Endothelial cell of umbilical vein (primary cell): ENCODE results near the gene DNAJC25. TPM values are rescaled to one million over a fixed set of nuclear protein-coding genes. Genes with fewer than 3 reads are reported as not detected.

Experiments
- BruUV-seq: library from RNA; stranded (reverse); fragments of 400-500 nt; replicated peaks from 2 replicates; lab custom pipeline; 2021; lab: Mats Ljungman, UMichigan
- CTCF ChIA-PET: fragments of 300-600, 350-600 bp; sonication (Branson Sonifier 250); formaldehyde crosslinking; loops from one replicate; lab custom pipeline; 2021; ENCODE audit warnings: antibody characterized with exemption, inconsistent platforms; lab: Charles Lee
- POLR2A ChIA-PET: fragments of 300-600, 350-600 bp; sonication (Branson Sonifier 250); formaldehyde crosslinking; loops from one replicate; lab custom pipeline; 2021; ENCODE audit warnings: antibody characterized with exemption, inconsistent platforms; lab: Charles Lee
- DNase-seq: peaks from one replicate; pipeline ENCODE4 v3.0.0-alpha.2; 2011; ENCODE audit warnings: low read depth, low spot score
- FAIRE-seq: peaks from 2 replicates; lab custom pipeline; 2011; peaks lifted over from hg19 to GRCh38; lab: Jason Lieb, UNC
- H2AFZ ChIP-seq: 2 replicates; pipeline ENCODE4 v1.6.0; 2012; ENCODE audit warnings: low read depth, low read length, control low read depth, inconsistent platforms
- H3K27ac ChIP-seq: 2 replicates; pipeline ENCODE4 v1.5.1; 2011; ENCODE audit warnings: low read depth, mild to moderate bottlenecking, control low read depth, low read length, moderate library complexity; ENCODE audit not compliant: insufficient read depth
- H3K27me3 ChIP-seq, 2 experiments: 2 replicates each; pipeline versions ENCODE4 v1.6.0 to v1.6.1; 2011; ENCODE audit warnings: low read length in 2 of 2, mixed read lengths in 1 of 2; ENCODE audit not compliant: control insufficient read depth in 2 of 2, insufficient read depth in 2 of 2
- H3K36me3 ChIP-seq, 2 experiments: 2 replicates in 1 of 2; 3 replicates in 1 of 2; pipeline ENCODE4 v1.5.1; 2011; ENCODE audit warnings: low read length in 2 of 2, mild to moderate bottlenecking in 1 of 2, moderate library complexity in 1 of 2; ENCODE audit not compliant: control insufficient read depth in 2 of 2, insufficient read depth in 2 of 2; ENCODE audit errors: extremely low read depth in 1 of 2
- H3K4me1 ChIP-seq: 3 replicates; pipeline ENCODE4 v1.5.1; 2011; ENCODE audit warnings: mild to moderate bottlenecking, low read length; ENCODE audit not compliant: control insufficient read depth, insufficient read depth; ENCODE audit errors: extremely low read depth
- H3K4me2 ChIP-seq: 2 replicates; pipeline ENCODE4 v1.6.1; 2011; ENCODE audit warnings: low read length, control low read depth, mixed read lengths; ENCODE audit not compliant: insufficient read depth
- H3K4me3 ChIP-seq, 3 experiments: fragments of 200-600 bp in 1 of 3; sonication (generic), shearing (Covaris generic) in 1 of 3; replicated peaks in 1 of 3; 2 replicates each; pipeline ENCODE4 v1.5.1; 2011 to 2016; ENCODE audit warnings: control low read depth in 3 of 3, low read length in 3 of 3, mild to moderate bottlenecking in 2 of 3, inconsistent platforms in 1 of 3, low read depth in 1 of 3, moderate library complexity in 1 of 3; ENCODE audit not compliant: insufficient read depth in 1 of 3
- H3K79me2 ChIP-seq: 2 replicates; pipeline ENCODE4 v1.6.0; 2012; ENCODE audit warnings: low read length, inconsistent platforms; ENCODE audit not compliant: control insufficient read depth, insufficient read depth
- H3K9ac ChIP-seq: replicated peaks from 2 replicates; pipeline ENCODE3; 2011; ENCODE audit warnings: low read length, control low read depth; ENCODE audit not compliant: insufficient read depth; ENCODE audit errors: extremely low read depth
- H3K9me1 ChIP-seq: replicated peaks from 3 replicates; pipeline ENCODE4 v1.6.0; 2011; ENCODE audit warnings: mild to moderate bottlenecking, low read length; ENCODE audit not compliant: control insufficient read depth, insufficient read depth; ENCODE audit errors: extremely low read depth
- H3K9me3 ChIP-seq: replicated peaks from 2 replicates; pipeline ENCODE4 v1.5.1; 2012; ENCODE audit warnings: low read length, inconsistent platforms; ENCODE audit not compliant: control insufficient read depth, insufficient read depth
- H4K20me1 ChIP-seq: replicated peaks from 2 replicates; pipeline ENCODE3; 2011; ENCODE audit warnings: mild to moderate bottlenecking, low read length; ENCODE audit not compliant: control insufficient read depth, insufficient read depth; ENCODE audit errors: extremely low read depth
- CTCF ChIP-seq, 2 donors: IDR thresholded peaks; 1 replicate in 1 of 2; 2 replicates in 1 of 2; pipeline ENCODE4 v1.5.1; 2011; ENCODE audit warnings: low read length in 2 of 2, mild to moderate bottlenecking in 2 of 2, moderate library complexity in 2 of 2, control low read depth in 1 of 2, inconsistent platforms in 1 of 2, low read depth in 1 of 2; ENCODE audit not compliant: insufficient read depth in 1 of 2; ENCODE audit errors: extremely low read depth in 1 of 2
- FOS ChIP-seq: IDR thresholded peaks from 2 replicates; pipeline ENCODE4 v1.6.1; 2011; ENCODE audit warnings: mild to moderate bottlenecking, low read length, moderate library complexity, borderline replicate concordance; ENCODE audit not compliant: insufficient read depth
- GATA2 ChIP-seq: IDR thresholded peaks from 2 replicates; pipeline ENCODE4 v1.7.0; 2011; ENCODE audit warnings: low read depth, mild to moderate bottlenecking, moderate library complexity, mixed read lengths, low read length; ENCODE audit not compliant: insufficient read length, insufficient read depth
- JUN ChIP-seq: IDR thresholded peaks from 2 replicates; pipeline ENCODE4 v1.6.1; 2011; ENCODE audit warnings: borderline replicate concordance, low read depth; ENCODE audit not compliant: insufficient read length, insufficient read depth
- MYC ChIP-seq: IDR thresholded peaks from one replicate; pipeline ENCODE4 v1.6.1; 2011; ENCODE audit warnings: mild to moderate bottlenecking, low read depth, low read length
- POLR2A ChIP-seq: IDR thresholded peaks from 2 replicates; pipeline ENCODE4 v1.6.1; 2012; ENCODE audit warnings: low read depth, mild to moderate bottlenecking, control low read depth, low read length
- POLR2AphosphoS5 ChIP-seq: IDR thresholded peaks from 2 replicates; pipeline ENCODE4 v1.6.1; 2012; ENCODE audit warnings: low read depth, mild to moderate bottlenecking, control low read depth, low read length, moderate library complexity; ENCODE audit not compliant: insufficient read depth
- dilution Hi-C: fragments of 300-500 bp; cut with MboI; formaldehyde crosslinking; loops from one replicate; pipeline ENCODE4 v1.15.0; 2019; ENCODE audit warnings: low sequenced_read_pairs; ENCODE audit not compliant: extremely low pct_ligation_motif_present
- intact Hi-C: fragments of 100-400 bp; cut with micrococcal nuclease; formaldehyde crosslinking; loops from one replicate; pipeline ENCODE4 v1.10.0; 2022
- polyA plus RNA-seq, 4 experiments: library from polyadenylated mRNA; depleted of rRNA in 3 of 4; stranded (reverse) in 3 of 4; unstranded in 1 of 4; fragments of >200 nt; gene quantifications; 2 replicates each; pipeline versions ENCODE4 v1.2.1 to v1.2.3, GENCODE V29; 2011 to 2012; ENCODE audit warnings: missing spikeins in 1 of 4
- total RNA-seq: library from RNA; stranded (reverse); gene quantifications from 2 replicates; pipeline ENCODE4 v1.2.3, GENCODE V29; 2021

Gene DNAJC25
- total and polyA plus RNA-seq, 2 donors (not counting 3 experiments of a cell fraction or from before 2014, with no cell fraction given): 1.7 to 5.5 TPM

GRCh38 chr9:111691672-111692329, 60.7 kb downstream of the DNAJC25 start:
- Histone ChIP-seq H3K9me3 (no peaks in the 10 kb centered on the region), H3K9me1 (no peaks in the 10 kb centered on the region), H3K4me2 (no peak overlapping the region), H3K79me2 (no peaks in the 10 kb centered on the region), H3K9ac (no peak overlapping the region), H3K4me1 (no peaks in the 10 kb centered on the region), H3K27me3 (no peaks in the 10 kb centered on the region), H2AFZ (peak overlapping the region; percentile 62), H3K27ac (no peak overlapping the region), H4K20me1 (no peaks in the 10 kb centered on the region), H3K36me3 (no peaks in the 10 kb centered on the region), H3K4me3 (no peak overlapping the region)
- POLR2A ChIA-PET: no interaction called here
- TF ChIP-seq GATA2: no peak
- peak; percentile 19 to 26 for TF ChIP-seq CTCF (IDR thresholded peaks at IDR 0.05; ENCODE audit: extremely low read depth in 1 of 2, insufficient read depth in 1 of 2, low read depth in 1 of 2, low read length in 2 of 2)
- intact Hi-C loops: loop anchor here (1.0 kb wide), 1 partner anchor 94 kb away; no protein-coding TSS in a partner anchor
- dilution Hi-C loops: no loop called here
- CTCF ChIA-PET: interaction anchor here (0.9 to 3.8 kb wide), 8 partner anchors 9 to 93 kb away, joined by 3 to 35 read pairs (median 4); partner anchors contain the start of genes DNAJC25 and PTGR1
- FAIRE-seq (no peak), DNase-seq (peak; percentile 61)
- BruUV-seq: no TSS peak

- ChIA-PET POLR2A (interaction anchor here (0.7 kb wide), 1 partner anchor 622 kb away, joined by 3 read pairs; no protein-coding TSS in a partner anchor), CTCF (no interaction called here)
- peaks cover 14% of the 10 kb centered on the region for H3K4me1 ChIP-seq
- no peaks in the 10 kb centered on the region for H3K79me2 ChIP-seq
- H3K27ac ChIP-seq: no peak overlapping the region
- H3K4me2 ChIP-seq: no peak overlapping the region
- no peaks in the 10 kb centered on the region for H3K9me1 ChIP-seq
- DNase-seq (no peak), FAIRE-seq (no peak)
- no peaks in the 10 kb centered on the region for H3K36me3 ChIP-seq
- H3K9me3 ChIP-seq: no peaks in the 10 kb centered on the region
- no peak overlapping the region for H2AFZ ChIP-seq
- dilution Hi-C loops (no loop called here), intact Hi-C loops (no loop called here)
- H3K4me3 ChIP-seq: no peak overlapping the region
- TF ChIP-seq POLR2A (no peak), JUN (no peak), POLR2AphosphoS5 (no peak), GATA2 (no peak), MYC (no peak), FOS (no peak), CTCF (IDR thresholded peaks at IDR 0.05; ENCODE audit: extremely low read depth in 1 of 2, insufficient read depth in 1 of 2, low read depth in 1 of 2, low read length in 2 of 2) (no peak)
- H4K20me1 ChIP-seq: no peaks in the 10 kb centered on the region
- no peak overlapping the region for H3K9ac ChIP-seq
- H3K27me3 ChIP-seq: no peaks in the 10 kb centered on the region
- BruUV-seq: no TSS peak
These were observed 65.7 kb downstream of the DNAJC25 start for GRCh38 chr9:111696796-111697195.
